Breast epithelium (tissue), 3 donors: ENCODE data around the gene CYSLTR2.

Experiments
- POLR2A ChIP-seq: fragments of 450-650 bp; IDR thresholded peaks from one replicate; pipeline ENCODE4 v1.6.1; 2016; ENCODE audit warnings: antibody characterized with exemption, mild to moderate bottlenecking, moderate library complexity
- POLR2AphosphoS5 ChIP-seq, 3 donors: sonication (generic); formaldehyde crosslinking; IDR thresholded peaks; one replicate each; pipeline ENCODE4 v1.6.1; 2017; ENCODE audit warnings: antibody characterized with exemption in 3 of 3
- TF ChIP-seq, protein P1 (sequence below), 3 donors: fragments of 450-650 bp; IDR thresholded peaks; one replicate each; pipeline ENCODE4 v1.5.1; 2016 to 2017; ENCODE audit warnings: antibody characterized with exemption in 3 of 3, mild to moderate bottlenecking in 3 of 3, moderate library complexity in 3 of 3

DNA sequence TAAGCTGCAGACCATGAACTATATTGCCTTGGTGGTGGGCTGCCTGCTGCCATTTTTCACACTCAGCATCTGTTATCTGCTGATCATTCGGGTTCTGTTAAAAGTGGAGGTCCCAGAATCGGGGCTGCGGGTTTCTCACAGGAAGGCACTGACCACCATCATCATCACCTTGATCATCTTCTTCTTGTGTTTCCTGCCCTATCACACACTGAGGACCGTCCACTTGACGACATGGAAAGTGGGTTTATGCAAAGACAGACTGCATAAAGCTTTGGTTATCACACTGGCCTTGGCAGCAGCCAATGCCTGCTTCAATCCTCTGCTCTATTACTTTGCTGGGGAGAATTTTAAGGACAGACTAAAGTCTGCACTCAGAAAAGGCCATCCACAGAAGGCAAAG lies 53.7 kb downstream of the CYSLTR2 start:
- no peak for TF ChIP-seq POLR2AphosphoS5 (IDR thresholded peaks at IDR 0.05)
- TF ChIP-seq, protein P1, sequence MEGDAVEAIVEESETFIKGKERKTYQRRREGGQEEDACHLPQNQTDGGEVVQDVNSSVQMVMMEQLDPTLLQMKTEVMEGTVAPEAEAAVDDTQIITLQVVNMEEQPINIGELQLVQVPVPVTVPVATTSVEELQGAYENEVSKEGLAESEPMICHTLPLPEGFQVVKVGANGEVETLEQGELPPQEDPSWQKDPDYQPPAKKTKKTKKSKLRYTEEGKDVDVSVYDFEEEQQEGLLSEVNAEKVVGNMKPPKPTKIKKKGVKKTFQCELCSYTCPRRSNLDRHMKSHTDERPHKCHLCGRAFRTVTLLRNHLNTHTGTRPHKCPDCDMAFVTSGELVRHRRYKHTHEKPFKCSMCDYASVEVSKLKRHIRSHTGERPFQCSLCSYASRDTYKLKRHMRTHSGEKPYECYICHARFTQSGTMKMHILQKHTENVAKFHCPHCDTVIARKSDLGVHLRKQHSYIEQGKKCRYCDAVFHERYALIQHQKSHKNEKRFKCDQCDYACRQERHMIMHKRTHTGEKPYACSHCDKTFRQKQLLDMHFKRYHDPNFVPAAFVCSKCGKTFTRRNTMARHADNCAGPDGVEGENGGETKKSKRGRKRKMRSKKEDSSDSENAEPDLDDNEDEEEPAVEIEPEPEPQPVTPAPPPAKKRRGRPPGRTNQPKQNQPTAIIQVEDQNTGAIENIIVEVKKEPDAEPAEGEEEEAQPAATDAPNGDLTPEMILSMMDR (IDR thresholded peaks at IDR 0.05) = no peak
- no peak for TF ChIP-seq POLR2A
